GM13976 (cell line): Measurements from ENCODE around the gene PLEKHM1.

Experiments
- DNase-seq: peaks from one replicate; pipeline ENCODE4 v3.0.0; 2012; ENCODE audit warnings: low spot score
- in situ Hi-C: fragments of 300-500 bp; cut with MboI; formaldehyde crosslinking; loops from one replicate; pipeline ENCODE4 v1.12.0; 2022; ENCODE audit warnings: low sequenced_read_pairs, mixed read lengths, inconsistent platforms; ENCODE audit not compliant: unreplicated experiment
- TF ChIP-seq, protein P1 (sequence below): IDR thresholded peaks from 2 replicates; pipeline ENCODE4 v1.5.1; 2012; ENCODE audit warnings: borderline replicate concordance, mild to moderate bottlenecking; ENCODE audit not compliant: insufficient read depth; ENCODE audit errors: extremely low read depth, missing control alignments, control extremely low read depth

PLEKHM1 gene

DNA sequence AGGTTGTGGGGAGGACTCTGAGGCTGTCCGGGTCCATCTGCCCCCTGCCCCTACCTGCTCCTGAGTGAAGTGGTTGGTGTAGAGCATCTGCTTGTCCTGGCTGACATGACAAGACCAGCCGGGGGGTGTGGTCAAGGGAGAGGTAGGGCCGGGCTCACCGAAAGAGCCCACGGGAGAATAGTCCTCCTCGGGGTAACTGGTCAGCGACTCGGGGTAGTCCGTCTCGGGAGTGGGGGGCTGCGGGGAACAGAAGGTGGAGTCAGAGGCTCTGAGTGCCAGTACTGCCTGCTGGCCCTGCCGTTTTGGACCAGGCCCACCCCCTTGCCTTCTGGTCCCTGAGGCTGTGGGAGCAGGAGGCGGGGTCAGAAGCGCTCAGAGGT, 85.7 kb downstream of the PLEKHM1 start:
- TF ChIP-seq, protein P1, sequence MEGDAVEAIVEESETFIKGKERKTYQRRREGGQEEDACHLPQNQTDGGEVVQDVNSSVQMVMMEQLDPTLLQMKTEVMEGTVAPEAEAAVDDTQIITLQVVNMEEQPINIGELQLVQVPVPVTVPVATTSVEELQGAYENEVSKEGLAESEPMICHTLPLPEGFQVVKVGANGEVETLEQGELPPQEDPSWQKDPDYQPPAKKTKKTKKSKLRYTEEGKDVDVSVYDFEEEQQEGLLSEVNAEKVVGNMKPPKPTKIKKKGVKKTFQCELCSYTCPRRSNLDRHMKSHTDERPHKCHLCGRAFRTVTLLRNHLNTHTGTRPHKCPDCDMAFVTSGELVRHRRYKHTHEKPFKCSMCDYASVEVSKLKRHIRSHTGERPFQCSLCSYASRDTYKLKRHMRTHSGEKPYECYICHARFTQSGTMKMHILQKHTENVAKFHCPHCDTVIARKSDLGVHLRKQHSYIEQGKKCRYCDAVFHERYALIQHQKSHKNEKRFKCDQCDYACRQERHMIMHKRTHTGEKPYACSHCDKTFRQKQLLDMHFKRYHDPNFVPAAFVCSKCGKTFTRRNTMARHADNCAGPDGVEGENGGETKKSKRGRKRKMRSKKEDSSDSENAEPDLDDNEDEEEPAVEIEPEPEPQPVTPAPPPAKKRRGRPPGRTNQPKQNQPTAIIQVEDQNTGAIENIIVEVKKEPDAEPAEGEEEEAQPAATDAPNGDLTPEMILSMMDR = no peak
- in situ Hi-C loops = loop anchor here (25.0 kb wide), 1 partner anchor 432 kb away; the partner anchor contains the start of gene SPPL2C
- no peak for DNase-seq

DNA sequence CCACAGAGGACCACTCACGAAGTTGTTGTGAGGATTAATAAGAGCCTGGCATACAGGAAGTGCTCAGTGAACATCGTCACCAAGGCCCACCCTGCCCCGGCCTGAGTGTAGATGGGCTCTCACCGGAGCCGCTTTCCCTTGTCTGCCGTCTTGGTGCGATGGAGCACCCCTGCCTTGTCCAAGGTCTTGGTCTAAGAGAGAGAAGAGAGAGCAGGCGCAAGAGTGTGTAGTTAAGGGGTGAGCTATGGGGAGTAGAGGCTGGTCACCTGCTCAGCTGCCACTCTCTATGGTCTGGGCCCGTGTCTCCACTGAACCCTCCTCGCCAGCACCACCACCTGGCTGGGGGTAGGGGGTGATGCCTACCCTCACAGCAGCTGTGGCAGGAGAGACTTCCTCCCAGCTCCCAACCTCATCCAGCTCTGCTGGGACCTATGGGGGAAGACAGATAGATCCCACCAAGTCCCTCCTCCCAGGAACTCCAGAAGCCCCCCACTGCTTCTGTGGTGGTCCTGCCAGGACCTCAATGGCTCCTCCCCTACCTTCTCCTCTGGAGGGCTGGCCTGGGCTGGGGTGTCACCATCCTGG, 86.5 kb downstream of the PLEKHM1 start:
- in situ Hi-C loops = loop anchor here (25.0 kb wide), 1 partner anchor 433 kb away; the partner anchor contains the start of gene SPPL2C
- DNase-seq = no peak
- TF ChIP-seq, protein P1 = no peak

DNA sequence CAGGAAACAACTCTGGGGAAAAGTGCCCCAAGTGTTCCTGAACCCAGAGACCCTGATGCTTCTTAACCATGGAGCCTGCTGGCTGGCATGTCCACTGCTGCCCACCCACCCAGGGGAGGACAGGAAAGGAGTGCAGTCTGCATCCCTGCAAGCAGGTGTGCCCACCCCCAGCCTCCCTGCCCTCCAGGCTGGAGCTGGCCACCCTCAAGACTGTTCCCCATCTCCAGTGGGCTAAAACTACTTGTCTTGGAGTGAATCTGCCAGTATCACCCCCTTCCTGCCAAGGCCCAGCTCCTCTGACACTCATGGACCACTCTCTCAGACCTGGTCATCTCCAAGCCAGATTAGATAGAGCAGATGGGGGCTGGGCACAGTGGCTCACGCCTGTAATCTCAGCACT, 87.6 kb downstream of the PLEKHM1 start:
- TF ChIP-seq, protein P1 = no peak
- in situ Hi-C loops = loop anchor here (25.0 kb wide), 1 partner anchor 434 kb away; the partner anchor contains the start of gene SPPL2C

DNA sequence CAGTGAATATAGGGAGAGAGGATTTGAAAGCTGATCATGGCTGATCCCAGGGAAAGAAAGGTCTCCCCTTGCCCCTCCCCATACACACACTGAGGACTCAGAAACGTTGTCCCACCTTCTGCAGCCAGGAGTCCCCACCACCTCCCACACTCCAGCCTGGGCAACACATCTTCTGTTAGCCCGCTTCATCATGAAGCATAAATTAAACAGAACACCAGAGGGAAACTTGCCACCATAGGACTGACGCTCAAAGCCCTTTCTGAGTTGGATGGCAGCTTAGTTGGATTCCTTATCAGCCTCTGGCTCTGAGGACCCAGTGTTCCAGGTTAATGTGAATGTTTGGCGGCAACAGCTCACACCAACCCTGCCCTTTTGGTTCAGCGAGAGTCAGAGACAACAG, 91.7 kb downstream of the PLEKHM1 start:
- TF ChIP-seq, protein P1 = no peak
- in situ Hi-C loops = no loop called here
- DNase-seq = no peak

More for the DNA sequence above, 87.6 kb downstream of the PLEKHM1 start:
- DNase-seq = no peak

DNA sequence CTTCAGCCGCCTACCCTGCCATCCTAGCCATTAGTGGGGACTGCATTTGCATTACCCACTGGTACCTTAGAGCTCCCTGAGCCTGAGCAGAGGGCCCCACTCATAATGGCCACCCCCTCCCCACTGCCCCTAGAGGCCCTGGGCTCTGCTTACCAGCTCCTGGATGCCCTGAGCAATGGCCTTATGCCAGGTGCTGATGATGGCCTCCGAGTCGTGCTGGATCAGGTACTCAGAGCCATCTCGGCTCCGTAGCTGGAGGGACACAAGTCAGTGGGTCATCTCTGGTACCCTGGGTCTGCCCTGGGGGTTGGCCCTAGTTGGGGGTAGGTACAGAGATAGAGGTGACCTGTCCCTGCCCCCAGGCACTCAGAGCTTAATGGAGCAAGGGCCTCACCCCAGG, 92.7 kb downstream of the PLEKHM1 start:
- no peak for DNase-seq
- TF ChIP-seq, protein P1 = no peak
- in situ Hi-C loops = no loop called here

DNA sequence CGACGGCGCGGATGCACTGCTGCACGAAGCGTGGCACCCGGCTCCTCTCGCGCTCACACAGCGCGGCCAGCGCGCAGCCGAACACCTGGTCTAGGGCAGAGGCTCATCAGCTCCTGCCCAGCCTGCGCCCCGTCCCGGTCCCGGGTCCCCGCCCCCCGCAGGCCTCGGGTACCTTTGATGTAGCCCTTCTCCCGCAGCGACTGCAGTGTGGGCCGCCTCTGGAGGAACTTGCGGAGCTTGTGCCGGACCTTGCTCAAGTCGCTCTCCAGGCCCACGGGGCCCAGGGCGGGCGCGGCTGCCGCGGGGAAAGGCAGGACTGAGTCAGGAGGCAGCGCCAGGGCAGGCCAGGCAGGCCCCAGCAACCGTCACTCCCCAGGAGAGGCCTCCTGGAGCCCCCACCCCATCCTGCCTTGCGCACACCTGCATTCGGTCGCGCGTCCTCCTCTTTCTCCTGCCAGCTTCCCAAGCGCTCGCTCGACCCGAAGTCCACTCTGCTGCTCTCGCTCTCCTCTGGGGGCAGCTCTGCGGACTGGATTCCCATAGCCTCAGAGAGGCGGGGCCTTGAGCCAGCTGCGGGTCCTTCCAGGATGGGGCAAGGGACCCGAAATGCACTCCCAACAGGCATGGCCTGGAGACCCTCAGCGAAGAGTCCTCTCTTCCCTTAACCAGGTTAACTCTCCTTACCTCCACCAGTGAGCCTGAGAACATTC, 93.9 kb downstream of the PLEKHM1 start:
- in situ Hi-C loops = no loop called here
- TF ChIP-seq, protein P1 = no peak

More for the DNA sequence above, 93.9 kb downstream of the PLEKHM1 start:
- DNase-seq = no peak
